ENCODE measurements around the gene ENPP6.
A peak's percentile ranks its signal among the peaks of the same experiment; 100 is the strongest.
"Not testable (repeated sequence)": the region's sequence is repeated elsewhere in the genome, so short reads cannot be mapped to it uniquely, and the experiment has no call there.

The ENPP6 gene

GRCh38 chr4:184061582-184061981 lies 156.1 kb downstream of the ENPP6 start:
- no peak for DNase-seq (ENCODE audit: low spot score)

GRCh38 chr4:184059099-184059498 lies 158.6 kb downstream of the ENPP6 start:
- DNase-seq (ENCODE audit: low spot score), result no peak

- DNase-seq (ENCODE audit: low spot score), result no peak
Observed at GRCh38 chr4:184058026-184058425, 159.6 kb downstream of the ENPP6 start.

GRCh38 chr4:184056877-184057276 lies 160.8 kb downstream of the ENPP6 start:
- DNase-seq (ENCODE audit: low spot score), result no peak

- DNase-seq (ENCODE audit: low spot score), result no peak
Observed at GRCh38 chr4:184053434-184053833, 164.2 kb downstream of the ENPP6 start.

- DNase-seq (ENCODE audit: low spot score), result no peak
Observed at GRCh38 chr4:184052616-184053015, 165.1 kb downstream of the ENPP6 start.

- not testable (repeated sequence) for DNase-seq (ENCODE audit: low spot score)
Observed at GRCh38 chr4:184051262-184051661, 166.4 kb downstream of the ENPP6 start.

- DNase-seq (ENCODE audit: low spot score), result no peak
Observed at GRCh38 chr4:184046148-184046547, 171.5 kb downstream of the ENPP6 start.

- no peak for DNase-seq (ENCODE audit: low spot score)
Observed at GRCh38 chr4:184041156-184041555, 176.5 kb downstream of the ENPP6 start.

- DNase-seq (ENCODE audit: low spot score), result peak; percentile 53
Observed at GRCh38 chr4:184039963-184040383, 177.7 kb downstream of the ENPP6 start.

All from ecto neural progenitor cell (in vitro differentiated cells).